Inflammatory macrophage treated with lipopolysaccharide for 4 hours (primary cell): Measurements from ENCODE around the gene HMGN1.
A peak's percentile ranks its signal among the peaks of the same experiment; 100 is the strongest.
"Not testable (repeated sequence)": the region's sequence is repeated elsewhere in the genome, so short reads cannot be mapped to it uniquely, and the experiment has no call there.

Experiments
- DNase-seq: peaks from one replicate; pipeline ENCODE4 v3.0.0-alpha.2; 2020

Gene HMGN1, protein sequence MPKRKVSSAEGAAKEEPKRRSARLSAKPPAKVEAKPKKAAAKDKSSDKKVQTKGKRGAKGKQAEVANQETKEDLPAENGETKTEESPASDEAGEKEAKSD

DNA sequence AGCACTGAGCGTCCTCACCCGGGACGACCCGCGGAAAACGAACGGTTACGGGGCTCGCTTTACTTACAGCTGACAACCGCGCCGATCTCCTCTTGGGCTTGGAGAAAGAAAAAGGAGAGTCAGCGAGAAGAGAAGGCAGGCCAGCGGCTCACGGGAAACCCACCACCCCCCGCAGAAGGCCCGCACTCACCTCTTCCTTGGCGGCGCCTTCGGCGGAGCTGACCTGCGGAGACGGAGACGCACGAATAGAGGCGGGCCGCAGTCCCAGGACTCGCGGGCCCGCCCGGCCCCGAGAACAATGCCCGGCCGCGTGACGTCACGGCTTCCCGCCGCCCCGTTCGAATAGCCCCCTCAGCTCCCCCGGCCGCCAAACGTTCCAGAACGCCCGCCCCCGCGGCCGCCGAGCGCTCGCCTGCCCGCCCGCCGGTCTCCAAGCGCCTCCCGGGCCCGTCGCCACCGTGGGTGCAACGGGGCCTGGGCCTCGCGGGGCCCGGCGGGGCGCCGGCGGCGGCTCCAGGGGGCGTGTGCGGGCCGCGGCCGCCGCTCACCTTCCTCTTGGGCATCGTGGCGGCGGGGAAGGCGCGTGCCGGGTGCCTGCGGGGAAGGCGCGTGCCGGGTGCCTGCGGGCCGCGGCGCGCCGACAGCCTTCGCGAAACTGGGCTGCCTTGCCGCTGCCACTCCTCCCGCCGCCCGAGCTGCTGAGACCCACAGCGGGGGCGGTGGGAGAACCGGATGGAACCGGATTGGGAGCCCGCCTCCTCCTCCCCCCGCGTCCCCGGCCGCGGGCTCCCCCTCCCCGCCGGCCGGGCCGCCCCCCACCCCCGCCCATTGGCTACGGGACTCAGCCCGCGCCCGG, at the start of gene HMGN1:
HMGN1 (minus strand) TSS at position 734 of the 856 bp plus-strand sequence; CDS start at position 563, 171 bp downstream.
- DNase-seq: peak; percentile 73

DNA sequence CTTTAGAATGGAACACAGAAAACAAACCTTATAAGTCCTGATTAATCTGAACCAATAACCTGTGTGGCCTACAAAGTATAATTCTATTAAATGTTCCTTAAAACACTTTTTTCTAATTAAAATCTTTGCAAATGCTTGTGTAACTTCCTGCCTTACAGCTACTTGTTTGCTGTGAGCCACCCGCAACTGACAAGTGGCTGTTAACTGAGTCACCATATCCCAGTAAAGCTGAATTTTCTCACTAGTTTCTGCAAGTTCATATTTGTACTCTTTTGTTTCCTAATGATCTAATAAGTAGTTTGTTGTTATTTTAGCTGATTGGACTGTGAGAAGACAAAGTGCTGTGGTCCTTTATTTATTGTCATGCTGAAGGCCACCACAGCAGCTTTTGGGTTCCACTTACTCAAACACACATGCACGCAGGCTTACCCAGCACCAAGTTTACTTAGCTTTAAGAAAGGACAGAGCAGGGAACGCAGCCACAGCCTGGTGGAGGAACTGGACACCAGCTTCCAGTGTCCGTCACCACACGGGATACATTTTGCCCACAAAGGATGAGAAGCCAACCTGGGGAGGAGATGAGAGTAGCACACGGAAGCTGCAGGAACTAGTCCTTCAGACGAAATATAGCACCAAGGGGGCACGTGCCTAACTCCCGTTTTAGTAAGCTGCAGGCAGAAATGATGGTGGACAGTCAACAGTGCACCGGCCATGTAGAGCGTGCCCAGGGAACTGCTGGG, 48.9 kb upstream of the HMGN1 start:
- DNase-seq: peak; percentile 49

DNA sequence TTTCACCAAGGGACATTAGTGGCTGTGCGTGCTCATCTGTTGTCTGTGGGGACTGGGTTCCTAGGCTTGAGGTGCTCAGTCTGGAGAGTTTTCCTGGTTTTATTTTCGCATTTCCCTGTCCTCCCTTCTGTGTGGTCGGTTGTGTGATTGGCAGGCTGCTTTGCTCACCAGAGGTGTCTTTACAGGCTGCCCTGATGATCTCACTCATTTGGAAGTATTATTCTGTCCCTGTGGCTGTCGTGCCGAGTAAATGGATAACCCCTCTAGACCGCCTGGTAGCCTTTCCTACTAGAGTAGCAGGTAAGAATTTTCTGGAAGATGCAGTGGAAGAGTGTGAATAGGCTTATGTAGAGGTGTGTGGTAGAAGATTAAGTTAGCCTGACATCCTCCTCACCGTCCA, 44.1 kb upstream of the HMGN1 start:
- no peak for DNase-seq

DNA sequence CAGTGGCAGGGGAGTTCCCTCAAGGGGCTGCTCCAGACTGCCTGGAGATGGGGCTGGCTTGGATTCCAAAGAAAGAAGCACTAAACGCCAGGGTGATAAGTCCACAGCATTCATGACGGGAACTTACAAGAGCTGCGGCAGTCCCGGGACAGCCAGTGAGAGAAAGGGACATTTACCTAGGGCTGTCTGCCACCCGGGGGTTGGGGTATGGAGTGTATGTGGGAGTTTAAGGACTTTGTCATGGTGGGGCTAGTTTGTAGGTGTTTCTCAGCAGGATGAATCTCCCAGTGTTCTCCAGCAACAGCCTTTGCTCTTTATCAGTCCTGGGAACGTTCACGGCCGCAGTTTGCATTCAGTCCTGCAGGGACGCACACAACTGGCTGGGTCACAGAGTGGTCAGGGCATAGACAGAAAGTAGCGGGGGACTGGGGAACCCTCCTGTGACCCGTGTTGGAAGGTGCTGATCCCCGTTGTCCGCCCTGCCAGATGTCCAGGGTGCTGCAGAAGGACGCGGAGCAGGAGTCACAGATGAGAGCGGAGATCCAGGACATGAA, 41.4 kb upstream of the HMGN1 start:
- DNase-seq: no peak

DNA sequence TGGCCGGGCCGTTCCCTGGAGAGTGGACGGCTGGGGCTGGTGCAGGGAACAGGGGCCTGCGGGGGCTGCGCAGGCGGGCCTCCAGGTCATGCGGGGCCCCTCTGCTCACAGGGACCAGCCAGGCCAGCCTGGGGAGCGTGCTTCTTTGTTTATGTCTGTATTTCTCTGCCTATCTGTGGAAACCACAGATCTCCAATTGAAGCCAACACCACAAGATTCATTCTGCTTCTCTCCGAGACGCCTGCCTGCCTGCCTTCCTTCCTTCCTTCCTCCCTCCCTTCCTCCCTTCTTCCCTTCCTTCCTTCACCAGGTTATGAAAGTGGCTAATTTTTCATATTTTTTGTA, 39.9 kb upstream of the HMGN1 start:
- DNase-seq: no peak

DNA sequence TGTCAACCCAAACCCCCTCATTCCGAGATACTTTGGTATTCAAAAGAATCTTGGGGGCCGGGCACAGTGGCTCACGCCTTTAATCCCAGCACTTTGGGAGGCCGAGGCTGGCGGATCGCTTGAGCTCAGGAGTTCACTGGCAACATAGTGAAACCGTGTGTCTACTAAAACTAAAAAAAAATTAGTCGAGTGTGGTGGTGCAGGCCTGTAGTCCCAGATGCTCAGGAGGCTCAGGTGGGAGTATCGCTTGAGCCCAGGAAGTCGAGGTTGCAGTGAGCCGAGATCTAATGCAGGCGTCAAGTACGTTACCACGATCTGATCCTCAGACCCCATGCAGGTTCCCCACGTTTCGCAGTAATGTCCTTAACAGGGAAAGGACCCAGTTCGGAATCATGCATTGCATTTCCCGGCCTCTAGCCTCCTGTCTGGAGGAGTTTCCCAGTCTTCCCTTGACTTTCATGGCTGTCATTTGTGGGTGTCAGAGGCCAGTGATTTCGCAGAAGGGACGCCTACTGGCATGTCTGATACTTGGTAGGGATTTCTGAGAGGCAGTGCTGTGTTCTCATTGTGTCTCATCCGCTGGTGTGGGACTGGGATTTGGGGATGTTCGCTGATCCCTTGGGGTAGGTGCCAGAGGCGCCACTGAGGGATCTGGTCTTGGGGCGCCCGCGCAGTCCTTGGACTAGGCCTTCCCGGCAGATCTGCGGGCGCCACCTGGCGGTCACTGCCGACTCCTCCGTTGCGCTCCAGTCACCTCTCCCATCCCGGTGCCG, 39.3 kb upstream of the HMGN1 start:
- peak; percentile 84 for DNase-seq

DNA sequence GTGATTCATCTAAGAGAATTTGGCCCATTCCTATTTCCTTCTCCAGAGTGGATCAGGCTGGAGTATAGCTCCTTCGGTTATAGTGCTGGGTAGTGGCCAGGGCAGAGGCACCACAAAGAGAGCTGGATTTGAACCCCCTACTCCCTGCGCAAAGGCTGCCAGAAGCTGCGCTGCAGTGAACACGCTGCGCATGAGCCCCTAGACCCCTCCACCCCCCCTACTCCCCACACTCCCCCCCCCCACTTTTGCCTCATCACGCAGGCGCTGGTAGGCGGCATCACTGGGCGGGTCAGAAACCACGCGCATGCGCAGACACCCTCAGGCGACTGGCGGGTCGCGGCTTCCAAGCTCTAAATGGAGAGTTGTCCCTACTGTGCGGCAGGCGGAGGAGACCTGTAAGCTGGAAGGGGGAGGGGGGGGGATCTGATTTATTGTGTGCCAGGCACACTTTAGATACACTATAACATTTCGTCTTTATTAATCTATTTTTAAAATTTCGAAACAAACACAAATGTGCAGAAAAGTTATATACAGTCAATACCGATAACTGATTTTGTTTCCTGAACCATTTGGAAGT, 38.7 kb upstream of the HMGN1 start:
- peak; percentile 85 for DNase-seq

DNA sequence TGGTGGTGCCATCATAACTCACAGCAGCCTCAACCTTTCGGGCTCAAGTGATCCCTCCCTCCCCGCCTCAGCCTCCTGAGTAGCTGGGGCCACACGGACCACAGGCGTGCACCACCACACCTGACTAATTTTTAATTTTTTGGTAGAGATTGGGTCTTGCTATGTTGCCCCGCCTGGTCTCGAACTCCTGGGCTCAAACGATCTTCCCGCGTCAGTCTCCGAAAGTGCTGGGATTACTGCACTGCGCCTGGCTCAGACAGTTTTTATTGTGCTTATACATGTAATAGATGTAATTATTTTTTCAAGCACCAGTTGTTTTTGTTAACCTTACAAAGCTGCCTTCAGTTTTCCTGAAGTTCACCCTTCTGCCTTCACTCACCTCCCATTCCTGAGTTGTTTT, 38.0 kb upstream of the HMGN1 start:
- DNase-seq: no peak

DNA sequence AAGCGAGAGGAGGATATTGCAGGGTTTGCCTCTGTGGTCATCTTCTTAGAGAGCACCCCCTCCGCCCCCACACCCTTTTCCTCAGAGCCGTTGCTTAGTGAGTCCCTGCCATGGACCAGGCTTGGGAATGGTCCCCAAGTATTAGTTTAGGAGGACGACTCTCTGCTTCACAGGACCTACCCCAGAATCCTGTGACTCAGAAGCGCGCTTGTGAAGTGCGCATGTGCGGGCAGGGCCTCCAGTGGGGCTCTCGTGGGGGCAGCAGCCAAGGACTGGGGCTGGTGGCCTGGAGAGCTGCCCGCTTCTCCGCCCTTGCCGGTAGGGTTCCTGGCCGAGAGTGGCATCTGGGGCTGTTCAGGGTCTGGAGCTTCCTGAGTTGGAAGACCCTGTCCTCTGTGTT, 37.3 kb upstream of the HMGN1 start:
- DNase-seq: no peak

DNA sequence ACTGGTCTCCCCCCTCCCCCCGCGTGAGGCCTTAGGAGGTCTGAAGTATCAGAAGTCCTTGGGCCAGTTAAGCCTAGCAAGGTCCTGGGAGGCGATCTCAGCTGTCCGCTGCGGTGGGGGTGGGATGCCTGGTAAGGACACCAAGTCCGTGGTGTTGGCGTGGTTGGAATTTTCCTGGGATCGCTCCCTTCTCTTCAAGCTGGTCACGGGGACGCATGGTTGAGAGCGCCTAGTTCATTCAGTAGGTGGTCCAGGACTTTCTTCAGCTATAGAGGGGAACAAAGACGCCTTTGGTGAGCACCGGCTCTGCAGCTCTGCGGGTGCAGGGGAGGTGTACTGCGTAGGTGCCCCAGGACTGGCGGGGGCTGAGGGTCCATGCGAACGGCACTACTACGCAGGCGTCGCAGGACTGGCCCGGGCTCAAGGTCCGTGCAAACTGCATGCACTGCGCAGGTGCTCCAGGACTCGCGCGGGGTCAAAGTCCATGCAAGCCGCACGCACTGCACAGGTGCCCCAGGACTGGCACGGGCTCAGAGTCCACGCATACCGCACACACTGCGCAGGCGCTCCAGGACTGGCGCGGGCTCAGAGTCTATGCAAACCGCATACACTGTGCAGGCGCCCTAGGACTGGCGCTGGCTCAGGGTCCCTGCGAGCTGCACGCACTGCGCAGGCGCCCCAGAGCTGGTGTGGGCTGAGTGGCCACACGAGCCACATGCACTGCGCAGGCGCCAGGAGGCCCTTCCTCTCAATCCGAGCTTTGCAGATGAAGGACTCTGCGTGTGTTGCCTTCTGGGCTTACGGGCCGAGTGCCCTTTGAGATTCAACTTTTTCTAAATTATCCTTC, 36.6 kb upstream of the HMGN1 start:
- DNase-seq: peak; percentile 75

DNA sequence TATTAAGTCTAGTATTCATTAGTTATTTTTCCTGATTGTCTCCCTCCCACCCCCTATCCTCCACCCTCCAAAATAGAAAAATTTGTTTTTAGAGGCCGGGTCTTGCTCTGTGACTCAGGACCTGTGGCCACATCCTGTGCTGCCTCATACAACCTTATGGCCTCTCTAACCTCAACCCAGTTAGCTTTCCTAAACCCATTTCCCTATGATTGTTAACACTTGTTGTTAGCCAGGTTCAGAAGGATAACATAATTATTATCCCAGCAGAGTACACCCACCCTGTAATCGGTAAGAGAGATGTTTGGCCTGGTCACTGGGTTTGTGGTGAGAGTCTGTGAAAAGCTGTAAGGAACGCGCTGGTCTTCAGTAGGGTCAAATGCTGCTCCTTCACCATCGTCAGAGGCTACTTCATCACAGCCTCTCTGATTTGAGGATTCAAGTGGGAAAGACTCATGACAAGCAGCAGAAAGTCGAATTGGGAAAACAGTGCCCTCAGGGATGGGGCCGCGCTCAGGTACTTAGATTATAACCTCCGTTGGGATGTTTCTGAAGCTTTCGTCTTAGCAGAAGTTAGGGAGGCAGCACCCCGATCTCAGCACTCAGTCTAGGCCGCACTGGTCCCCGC, 35.9 kb upstream of the HMGN1 start:
- DNase-seq: no peak

DNA sequence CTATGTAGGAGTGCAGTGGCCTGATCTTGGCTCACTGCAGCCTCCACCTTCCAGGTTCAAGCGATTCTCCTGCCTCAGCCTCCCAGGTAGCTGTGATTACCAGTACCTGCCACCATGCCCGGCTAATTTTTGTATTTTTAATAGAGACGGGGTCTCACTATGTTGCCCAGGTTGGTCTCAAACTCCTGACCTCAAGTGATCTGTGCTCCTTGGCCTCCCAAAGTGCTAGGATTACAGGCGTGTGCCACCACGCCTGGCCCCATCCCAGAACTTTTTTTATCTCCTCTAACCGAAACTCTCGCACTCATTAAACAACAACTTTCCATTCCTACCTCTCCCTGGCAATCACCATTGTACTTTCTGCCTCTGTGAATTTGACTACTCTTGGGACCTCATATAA, 33.2 kb upstream of the HMGN1 start:
- DNase-seq: not testable (repeated sequence)

DNA sequence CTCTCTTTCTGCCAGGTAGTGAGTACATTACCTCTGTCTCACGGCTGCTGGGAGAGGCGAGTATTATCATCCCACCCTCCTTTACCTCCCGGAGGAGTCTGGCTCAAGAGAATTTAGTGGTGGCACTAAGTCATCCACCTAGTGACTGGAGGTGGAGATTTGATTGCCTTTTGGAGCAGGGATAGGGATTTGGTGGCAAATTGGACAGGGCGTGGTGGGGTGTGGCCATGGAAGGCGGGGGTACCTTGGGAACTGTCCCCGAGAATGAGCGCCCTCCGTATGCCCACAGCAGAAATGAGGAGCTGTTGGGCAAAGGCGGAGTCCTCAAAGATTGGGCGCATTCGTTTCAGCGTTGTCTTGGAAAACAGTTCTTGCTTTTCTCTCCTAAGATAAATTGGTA, 32.1 kb upstream of the HMGN1 start:
- no peak for DNase-seq

DNA sequence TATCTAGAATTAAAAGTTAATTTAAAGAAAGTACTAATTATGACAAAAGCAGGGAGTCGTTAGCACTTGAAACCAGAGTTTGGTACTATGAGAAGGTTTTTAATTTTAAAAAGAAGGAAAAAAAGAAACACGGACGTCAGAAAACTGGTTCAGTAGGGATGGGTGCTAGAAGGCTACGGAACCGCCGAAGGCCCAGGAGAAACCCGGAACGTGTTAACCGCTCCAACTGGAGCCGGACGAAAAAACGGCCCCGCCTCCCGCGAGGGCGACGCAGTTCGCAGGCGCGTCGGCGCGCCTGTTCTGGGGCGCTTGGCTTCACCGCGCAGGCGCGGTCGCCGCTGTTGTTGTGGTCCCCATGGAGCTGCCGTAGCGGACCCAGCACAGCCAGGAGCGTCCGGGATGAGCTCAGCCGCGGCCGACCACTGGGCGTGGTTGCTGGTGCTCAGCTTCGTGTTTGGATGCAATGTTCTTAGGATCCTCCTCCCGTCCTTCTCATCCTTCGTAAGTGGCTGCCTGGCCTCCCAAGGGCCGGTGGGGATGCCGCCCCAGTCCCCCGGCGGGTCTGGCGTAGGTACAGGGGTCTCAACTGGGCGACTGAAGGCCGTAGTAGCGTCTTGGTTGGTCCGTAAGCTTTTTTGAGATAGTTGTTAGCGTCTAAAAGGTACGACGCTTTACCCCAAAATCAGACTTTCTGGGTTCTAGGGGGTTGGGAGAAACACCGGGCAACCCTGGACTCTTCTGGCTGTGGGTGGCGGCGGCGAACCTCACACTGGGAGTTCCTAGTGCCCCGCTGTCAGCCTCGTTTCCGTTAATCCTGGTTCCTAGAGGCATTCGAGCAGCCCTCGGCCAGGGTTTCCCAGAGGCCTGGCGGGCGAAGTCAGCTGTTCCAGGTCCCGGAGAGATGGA, 31.4 kb upstream of the HMGN1 start:
- DNase-seq: peak; percentile 97

DNA sequence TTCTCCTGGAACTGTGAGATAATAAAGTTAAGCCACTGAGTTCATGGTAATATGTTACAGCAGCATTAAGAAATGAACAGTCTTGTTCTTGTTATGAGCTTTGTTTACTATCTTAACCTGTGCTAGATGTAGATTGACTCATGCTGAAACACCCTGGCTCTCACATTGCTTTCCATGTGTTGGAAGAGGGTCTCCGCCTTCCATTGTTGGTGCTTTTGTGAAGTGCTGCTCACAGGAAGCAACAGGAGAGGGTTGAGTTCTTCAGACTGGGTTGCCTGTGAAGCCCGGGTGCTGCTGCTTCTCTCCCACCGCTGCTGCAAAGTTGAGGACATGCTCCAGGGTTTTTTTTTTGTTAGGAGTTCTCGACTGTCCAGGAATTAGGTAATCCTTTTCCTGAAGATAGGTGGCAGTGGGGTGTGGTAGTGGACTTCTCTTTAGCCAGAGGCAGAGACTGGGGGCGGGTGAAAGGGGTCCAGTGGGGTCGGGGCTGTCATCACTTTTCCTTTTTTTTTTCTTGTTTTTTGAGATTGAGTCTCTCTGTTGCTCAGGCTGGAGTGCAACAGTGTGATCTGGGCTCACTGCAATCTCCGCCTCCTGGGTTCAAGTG, 28.7 kb upstream of the HMGN1 start:
- no peak for DNase-seq

DNA sequence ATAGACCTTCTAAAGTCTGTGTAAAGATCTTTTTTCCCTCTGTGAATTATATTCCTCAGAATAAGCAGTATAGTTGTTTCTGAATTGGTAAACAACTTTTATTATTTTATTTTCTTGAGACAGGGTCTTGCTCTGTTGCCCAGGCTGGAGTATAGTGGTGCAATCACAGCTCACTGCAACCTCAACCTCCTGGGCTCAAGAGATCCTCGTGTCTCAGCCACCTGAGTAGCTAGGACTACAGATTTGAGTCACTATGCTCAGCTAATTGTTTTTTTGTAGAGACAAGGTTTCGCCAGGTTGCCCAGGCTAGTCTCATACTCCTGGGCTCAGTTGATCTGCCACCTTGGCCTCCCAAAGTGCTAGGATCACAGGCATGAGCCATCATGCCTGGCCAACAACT, 26.6 kb upstream of the HMGN1 start:
- no peak for DNase-seq

DNA sequence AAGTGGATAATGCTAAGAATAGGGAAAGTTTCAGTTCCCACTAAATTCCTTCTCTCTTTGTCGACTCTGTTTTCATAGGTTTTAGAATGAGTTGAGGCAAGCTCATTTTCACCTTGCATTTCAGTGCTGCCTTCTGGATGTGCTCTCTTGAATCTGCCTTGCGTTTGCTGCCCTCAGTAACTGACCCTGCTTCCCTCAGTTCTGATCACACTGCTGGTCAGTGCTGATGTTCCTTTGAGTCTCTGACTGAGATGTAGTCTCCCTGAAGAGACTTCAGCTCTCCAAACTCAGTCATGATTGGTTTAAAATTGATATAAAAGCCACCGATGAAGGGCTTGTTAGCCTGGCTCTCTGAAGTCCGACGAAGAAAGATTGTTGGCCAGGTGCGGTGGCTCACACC, 25.2 kb upstream of the HMGN1 start:
- no peak for DNase-seq

DNA sequence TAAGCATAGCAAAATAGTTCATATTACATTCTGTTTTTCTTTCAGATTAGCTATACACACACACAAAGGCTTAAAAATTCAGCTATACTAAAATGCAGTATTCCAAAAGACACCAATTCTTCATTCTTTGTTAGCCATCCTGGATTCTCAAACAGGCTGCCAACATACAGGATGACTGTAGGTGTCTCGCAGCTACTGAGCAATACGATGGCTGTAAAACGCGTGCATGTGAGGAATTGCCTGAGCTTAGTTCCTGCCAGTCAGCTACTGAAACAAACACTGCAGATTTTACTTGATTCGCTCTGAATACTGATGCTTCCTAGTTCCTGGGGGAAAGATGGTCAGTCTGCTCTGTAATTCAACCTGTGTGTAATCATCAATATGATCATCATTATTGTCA, 24.7 kb upstream of the HMGN1 start:
- DNase-seq: peak; percentile 47

DNA sequence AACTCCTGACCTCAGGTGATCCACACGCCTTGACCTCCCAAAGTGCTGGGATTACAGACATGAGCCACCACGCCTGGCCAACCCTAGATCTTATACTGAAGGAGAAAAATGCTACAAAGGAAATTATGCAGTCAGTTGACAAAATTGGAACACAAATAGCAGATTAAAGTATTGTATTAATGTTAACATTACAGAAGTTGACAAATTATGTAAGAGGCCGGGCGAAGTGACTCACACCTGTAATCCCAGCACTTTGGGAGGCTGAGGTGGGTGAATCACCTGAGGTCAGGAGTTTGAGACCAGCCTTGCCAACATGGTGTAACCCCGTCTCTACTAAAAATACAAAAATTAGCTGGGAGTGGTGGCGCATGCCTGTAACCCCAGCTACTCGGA, 21.0 kb upstream of the HMGN1 start:
- not testable (repeated sequence) for DNase-seq

DNA sequence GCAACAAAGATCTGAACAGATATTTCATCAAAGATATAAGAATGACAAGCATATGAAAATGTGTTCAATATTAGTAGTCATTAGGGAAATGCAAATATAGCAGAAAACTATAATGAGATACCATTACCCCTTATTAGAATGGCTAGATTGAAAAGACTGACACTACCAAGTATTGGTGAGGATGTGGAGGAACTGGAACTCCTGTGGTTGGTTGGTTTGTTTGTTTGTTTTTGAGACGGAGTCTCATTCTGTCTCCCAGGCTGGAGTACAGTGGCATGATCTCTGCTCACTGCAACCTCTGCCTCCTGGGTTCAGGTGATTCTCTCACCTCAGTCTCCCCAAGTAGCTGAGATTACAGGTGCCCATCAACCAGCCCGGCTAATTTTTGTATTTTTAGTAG, 18.9 kb upstream of the HMGN1 start:
- DNase-seq: no peak
